ENCODE measurements around the gene YY1. TPM values are rescaled to one million over a fixed set of nuclear protein-coding genes. Genes with fewer than 3 reads are reported as not detected.

Gene YY1
- total and polyA plus RNA-seq, 7 donors, result 26.7 to 61.5 (median 53.9) TPM

GRCh38 chr14:100275214-100275613 lies 36.3 kb downstream of the YY1 start:
- H3K4me3 ChIP-seq, result no peak overlapping the region
- 55 to 83% methylated on average over 7 of the region's 7 CpGs for WGBS, 2 donors
- peaks cover 0 to 42% (median 21%) of the 10 kb centered on the region in 4 donors for H3K4me1 ChIP-seq
- no peaks in the 10 kb centered on the region for H3K27me3 ChIP-seq
- H3K36me3 ChIP-seq, result peaks cover 0 to 15% (median 0%) of the 10 kb centered on the region in 4 donors
- intact Hi-C loops (cut with DNase I), result no loop called here
- DNase-seq, result no peak
- TF ChIP-seq POLR2A (IDR thresholded peaks at IDR 0.05), result no peak
- no peak for TF ChIP-seq EP300 (IDR thresholded peaks at IDR 0.05)
- no peak for TF ChIP-seq CTCF (IDR thresholded peaks at IDR 0.05)
- TF ChIP-seq POLR2AphosphoS5 (IDR thresholded peaks at IDR 0.05), result no peak
- H3K27ac ChIP-seq, result no peak overlapping the region
- H3K9me3 ChIP-seq, result no peaks in the 10 kb centered on the region

- Histone ChIP-seq H3K4me1 (peaks cover 0 to 34% (median 21%) of the 10 kb centered on the region in 4 donors), H3K36me3 (peaks cover 0 to 15% (median 0%) of the 10 kb centered on the region in 4 donors), H3K27ac (no peak overlapping the region), H3K4me3 (no peak overlapping the region), H3K9me3 (no peaks in the 10 kb centered on the region), H3K27me3 (no peaks in the 10 kb centered on the region)
- intact Hi-C loops (cut with DNase I), result no loop called here
- no peak for TF ChIP-seq POLR2AphosphoS5 (IDR thresholded peaks at IDR 0.05)
- no peak for TF ChIP-seq EP300 (IDR thresholded peaks at IDR 0.05)
- no peak for TF ChIP-seq POLR2A (IDR thresholded peaks at IDR 0.05)
- TF ChIP-seq CTCF (IDR thresholded peaks at IDR 0.05), result no peak
- DNase-seq, result no peak
- 63 to 73% methylated on average over 8 of the region's 8 CpGs for WGBS, 2 donors
Observed at GRCh38 chr14:100278702-100279101, 39.8 kb downstream of the YY1 start.

GRCh38 chr14:100279133-100279532 lies 40.2 kb downstream of the YY1 start:
- TF ChIP-seq EP300 (IDR thresholded peaks at IDR 0.05), result no peak
- TF ChIP-seq POLR2A (IDR thresholded peaks at IDR 0.05), result no peak
- TF ChIP-seq CTCF (IDR thresholded peaks at IDR 0.05), result no peak
- no peak for TF ChIP-seq POLR2AphosphoS5 (IDR thresholded peaks at IDR 0.05)
- Histone ChIP-seq H3K36me3 (peaks cover 0 to 15% (median 0%) of the 10 kb centered on the region in 4 donors), H3K27me3 (no peaks in the 10 kb centered on the region), H3K4me3 (no peak overlapping the region), H3K9me3 (no peaks in the 10 kb centered on the region), H3K27ac (no peak overlapping the region), H3K4me1 (peaks cover 0 to 34% (median 21%) of the 10 kb centered on the region in 4 donors)
- intact Hi-C loops (cut with DNase I), result no loop called here
- 85 to 88% methylated on average over 2 of the region's 2 CpGs for WGBS, 2 donors
- no peak for DNase-seq

- Histone ChIP-seq H3K4me3 (no peak overlapping the region), H3K36me3 (peaks cover 0 to 15% (median 0%) of the 10 kb centered on the region in 4 donors), H3K9me3 (no peaks in the 10 kb centered on the region), H3K27me3 (no peaks in the 10 kb centered on the region), H3K4me1 (peaks cover 0 to 36% (median 21%) of the 10 kb centered on the region in 4 donors), H3K27ac (no peak overlapping the region)
- DNase-seq, result no peak
- 93% methylated on average over 8 of the region's 8 CpGs for WGBS, 2 donors
- no peak for TF ChIP-seq EP300 (IDR thresholded peaks at IDR 0.05)
- no peak for TF ChIP-seq CTCF (IDR thresholded peaks at IDR 0.05)
- TF ChIP-seq POLR2AphosphoS5 (IDR thresholded peaks at IDR 0.05), result no peak
- TF ChIP-seq POLR2A (IDR thresholded peaks at IDR 0.05), result no peak
- intact Hi-C loops (cut with DNase I), result no loop called here
Observed at GRCh38 chr14:100279563-100279962, 40.6 kb downstream of the YY1 start.

Data from sigmoid colon (tissue), 7 donors.